Stimulated activated naive CD8-positive, alpha-beta T cell treated with anti-CD3 and anti-CD28 coated beads, Interleukin-15, Interleukin-2, amounts not matched to agents 100 U/mL and 50 U/mL, for 24 hours (primary cell): ENCODE measurements around the gene AIG1.
A peak's percentile ranks its signal among the peaks of the same experiment; 100 is the strongest.
"Not testable (repeated sequence)": the region's sequence is repeated elsewhere in the genome, so short reads cannot be mapped to it uniquely, and the experiment has no call there.

ENCODE experiments used
- ATAC-seq: fragments of 150-1000 bp; cut with Tn5 transposase; one replicate; pipeline ENCODE4 v1.10.0; 2021
- DNase-seq: peaks from one replicate; pipeline ENCODE4 v3.0.0; 2021

The AIG1 gene

DNA sequence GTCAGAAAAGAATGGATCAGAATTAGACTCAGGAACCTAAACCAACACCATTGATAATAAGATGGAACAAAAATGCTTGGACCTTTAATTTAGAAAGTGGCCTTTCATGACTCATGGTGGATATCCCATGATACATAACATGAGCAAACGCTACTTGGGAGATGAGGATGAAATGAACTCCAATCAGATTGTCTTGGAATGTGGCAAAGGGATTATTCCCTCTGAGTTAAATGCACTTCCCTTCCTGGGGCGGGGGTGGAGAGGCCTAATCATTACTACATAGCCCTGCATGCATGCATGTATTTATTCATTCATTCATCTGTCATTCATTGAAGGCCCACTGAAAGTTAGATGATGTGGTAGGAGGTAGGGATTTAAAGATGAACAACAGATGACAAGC lies 174.0 kb downstream of the AIG1 start:
- ATAC-seq = no peak

DNA sequence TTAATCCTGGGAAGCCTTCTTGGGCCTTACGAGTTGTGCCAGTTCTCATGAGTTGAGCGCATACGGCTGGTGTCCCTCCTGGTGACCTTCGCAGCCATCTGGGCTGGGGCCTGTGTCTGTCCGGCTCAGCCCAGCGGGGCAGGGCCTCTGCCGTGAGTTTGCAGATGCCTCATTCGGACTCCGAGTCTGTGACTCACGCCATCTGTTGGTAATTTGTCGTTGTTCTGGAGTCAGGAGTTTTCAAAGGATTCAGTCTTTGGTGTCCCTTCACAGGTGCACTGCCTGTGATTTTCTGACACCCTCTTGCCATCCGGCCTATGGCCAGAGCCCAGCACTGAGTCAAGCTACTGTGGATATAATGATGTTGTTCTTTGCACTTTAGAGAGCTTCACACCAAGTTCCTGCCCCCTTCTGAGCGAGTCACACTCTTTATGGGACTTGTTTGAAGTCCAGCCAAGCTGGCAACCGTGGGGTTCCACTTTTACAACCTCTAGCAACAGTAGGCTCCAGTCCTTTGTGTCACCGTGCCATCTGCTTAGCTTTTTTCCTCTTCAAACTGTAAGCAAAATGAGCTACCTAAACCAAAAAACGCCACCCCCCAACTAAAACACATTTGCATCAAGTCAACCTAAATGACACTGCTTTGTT lies 175.6 kb downstream of the AIG1 start:
- ATAC-seq = no peak
- no peak for DNase-seq

More for the DNA sequence above, 174.0 kb downstream of the AIG1 start:
- no peak for DNase-seq

DNA sequence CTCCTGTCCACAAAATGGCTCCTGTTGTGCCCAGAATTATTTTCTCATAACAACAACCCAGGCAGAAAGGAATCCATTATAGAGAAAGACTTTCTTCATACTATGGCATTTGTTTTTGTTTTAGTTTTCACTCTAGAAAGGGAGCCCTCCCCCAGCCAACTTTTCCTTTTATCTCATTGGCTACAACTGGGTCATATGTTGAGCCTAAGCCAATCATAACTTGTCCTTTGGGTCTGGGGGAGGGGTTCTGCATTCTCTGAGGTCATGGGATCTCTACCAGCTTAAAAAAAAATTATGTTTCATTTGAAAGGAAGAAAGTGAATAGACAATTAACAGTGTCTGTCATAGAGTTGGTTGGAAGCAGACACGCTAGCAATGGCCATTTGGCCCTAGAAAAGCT lies 177.6 kb downstream of the AIG1 start:
- no peak for DNase-seq
- no peak for ATAC-seq

DNA sequence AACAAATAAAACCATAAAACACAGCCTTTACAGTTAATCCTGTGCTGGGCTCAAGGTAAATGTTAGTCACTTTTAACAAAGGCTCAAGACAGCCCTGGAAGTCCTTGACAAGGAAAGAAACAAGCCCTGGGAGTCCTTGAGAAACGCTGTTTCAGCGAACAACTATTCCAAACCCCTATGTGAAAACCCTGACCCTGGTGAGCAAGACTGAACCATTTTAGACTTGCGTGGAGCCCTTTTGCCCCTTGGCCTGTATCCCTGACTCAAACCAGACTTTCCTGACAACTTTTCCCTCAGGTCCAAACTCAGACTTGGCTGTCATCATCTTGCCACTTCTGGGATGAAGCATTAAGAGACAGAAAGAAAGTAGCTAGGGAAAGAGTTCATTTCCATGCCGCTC lies 180.4 kb downstream of the AIG1 start:
- ATAC-seq (no peak), DNase-seq (no peak)

DNA sequence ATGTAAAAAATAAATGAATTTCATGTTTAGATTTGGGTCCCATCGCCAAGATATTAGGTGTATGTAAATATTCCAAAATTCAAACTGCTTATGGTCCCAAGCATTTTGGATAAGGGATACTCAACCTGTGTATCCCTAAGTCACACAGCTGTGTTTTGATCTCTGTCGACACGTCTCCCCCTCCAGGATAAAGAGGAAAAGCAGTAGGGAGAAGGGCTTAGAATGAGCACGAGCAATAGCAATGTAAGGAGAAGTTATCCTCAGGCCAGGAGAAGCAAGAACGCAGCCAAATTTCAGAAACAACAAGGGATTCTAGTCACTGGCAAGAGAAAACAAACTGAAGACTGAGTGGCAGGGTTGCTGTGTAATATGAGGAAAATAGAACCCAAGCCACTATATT lies 181.2 kb downstream of the AIG1 start:
- DNase-seq = no peak

DNA sequence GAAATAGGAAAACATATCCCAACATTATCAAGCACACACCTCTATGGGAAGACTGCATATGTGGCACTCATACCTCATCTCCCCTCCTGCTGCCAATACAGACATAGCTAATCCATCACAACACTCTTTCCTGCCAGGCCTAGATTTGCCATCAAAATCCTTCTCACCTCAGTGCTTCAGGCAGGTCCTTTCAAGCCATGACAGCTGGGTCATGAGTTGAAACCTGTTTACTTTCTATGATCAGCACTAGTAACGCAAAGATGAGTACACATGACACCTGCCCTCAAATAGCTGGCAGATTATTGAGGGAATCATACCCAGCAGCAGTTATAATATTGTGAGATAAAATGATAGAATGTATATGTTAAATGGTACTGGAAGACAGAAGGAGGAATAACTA lies 183.1 kb downstream of the AIG1 start:
- DNase-seq = no peak
- no peak for ATAC-seq

More for the DNA sequence above, 181.2 kb downstream of the AIG1 start:
- no peak for ATAC-seq

DNA sequence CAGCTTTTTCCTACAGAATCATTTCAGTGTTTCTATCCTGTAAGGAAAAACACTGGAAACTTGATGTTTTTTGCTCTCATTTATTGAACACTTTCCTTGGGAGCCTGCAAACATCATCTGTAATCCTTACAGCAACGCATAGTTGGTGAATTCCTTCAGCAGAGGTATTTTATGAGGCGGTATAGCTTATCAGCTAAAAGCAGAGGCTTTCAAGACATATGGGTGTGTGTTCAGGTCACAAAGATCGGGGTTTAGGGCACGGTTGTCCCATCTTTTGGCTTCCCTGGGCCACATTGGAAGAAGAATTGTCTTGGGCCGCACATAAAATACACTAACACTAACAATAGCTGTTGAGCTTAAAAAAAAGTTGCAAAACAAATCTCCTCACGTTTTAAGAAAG lies 185.0 kb downstream of the AIG1 start:
- no peak for ATAC-seq

DNA sequence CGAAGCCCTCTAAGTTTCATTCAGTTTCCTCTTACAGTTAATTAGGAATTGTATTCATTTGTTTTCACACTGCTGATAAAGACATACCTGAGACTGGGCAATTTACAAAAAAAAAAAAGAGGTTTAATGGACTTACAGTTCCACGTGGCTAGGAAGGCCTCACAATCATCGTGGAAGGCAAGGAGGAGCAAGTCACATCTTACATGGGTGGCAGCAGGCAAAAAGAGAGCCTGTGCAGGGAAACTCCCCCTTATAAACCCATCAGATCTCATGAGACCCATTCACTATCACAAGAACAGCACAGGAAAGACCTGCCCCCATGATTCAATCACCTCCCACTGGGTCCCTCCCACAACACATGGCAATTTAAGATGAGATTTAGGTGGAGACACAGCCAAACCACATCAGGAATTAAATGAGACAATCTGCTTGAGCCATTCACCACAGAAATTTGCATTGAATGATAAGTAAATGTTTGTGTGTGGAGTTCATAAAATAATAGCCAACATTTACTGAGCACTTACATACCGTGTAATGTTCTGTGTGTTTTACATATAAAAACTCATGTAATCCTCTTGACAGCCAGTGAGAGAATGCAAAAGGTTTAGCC lies 185.6 kb downstream of the AIG1 start:
- not testable (repeated sequence) for DNase-seq, ATAC-seq

More for the DNA sequence above, 185.0 kb downstream of the AIG1 start:
- DNase-seq = no peak

DNA sequence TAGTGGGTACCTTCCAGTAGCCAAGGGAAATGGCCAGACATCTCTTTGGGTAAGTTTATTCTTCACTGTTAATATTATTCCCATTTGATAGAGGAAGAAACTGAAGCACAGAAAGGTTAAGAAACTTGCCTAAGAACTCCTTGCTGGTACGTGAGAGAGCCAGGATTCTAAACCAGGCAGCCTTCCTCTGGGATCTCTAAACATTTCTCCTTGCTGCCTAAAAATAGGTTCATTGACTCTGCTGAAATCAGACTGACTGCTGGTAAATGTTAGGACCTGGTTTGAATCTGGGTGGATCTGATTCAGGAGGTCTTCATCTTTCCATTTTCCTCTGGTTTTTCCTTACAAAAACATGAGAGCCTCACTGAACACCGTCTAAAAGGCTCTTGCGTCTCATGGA lies 186.9 kb downstream of the AIG1 start:
- no peak for DNase-seq
- no peak for ATAC-seq

DNA sequence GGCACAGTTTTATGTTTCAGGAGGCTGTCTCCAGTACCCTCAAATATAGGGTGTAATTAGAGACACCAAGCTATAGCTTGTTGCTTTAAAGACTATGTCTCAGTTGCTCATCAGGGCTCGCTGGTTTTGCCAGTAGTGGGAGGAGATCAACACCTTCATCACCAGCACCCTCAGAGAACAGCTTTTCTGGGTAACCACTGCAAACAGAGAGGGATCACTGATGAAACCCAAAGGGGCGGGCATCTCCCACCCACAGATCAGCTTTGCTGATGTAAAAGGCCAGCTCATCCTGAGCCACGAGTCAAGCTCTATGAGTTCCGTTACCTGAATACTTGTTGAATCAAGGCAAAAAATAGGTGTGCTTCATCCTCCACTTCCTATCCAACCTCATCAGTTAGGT lies 187.7 kb downstream of the AIG1 start:
- DNase-seq (peak; percentile 21), ATAC-seq (peak; percentile 89)

DNA sequence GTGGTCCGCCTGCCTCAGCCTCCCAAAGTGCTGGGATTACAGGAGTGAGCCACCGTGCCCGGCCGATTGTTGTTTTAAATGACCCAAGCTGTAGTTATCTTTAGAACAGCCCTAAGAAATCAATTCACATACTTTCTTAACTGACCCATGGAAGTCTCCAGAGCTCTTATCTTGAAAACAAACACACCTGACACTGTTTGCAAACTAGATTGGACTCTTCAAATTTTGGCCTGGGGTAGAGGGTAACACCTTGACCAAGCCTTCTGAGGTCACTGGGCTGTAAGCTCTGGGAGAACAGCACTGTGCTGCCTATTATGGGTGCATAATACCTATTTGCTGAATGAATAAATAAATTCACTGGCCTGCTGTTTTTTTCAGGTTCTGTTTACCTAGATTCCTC lies 190.6 kb downstream of the AIG1 start:
- no peak for DNase-seq
- no peak for ATAC-seq

DNA sequence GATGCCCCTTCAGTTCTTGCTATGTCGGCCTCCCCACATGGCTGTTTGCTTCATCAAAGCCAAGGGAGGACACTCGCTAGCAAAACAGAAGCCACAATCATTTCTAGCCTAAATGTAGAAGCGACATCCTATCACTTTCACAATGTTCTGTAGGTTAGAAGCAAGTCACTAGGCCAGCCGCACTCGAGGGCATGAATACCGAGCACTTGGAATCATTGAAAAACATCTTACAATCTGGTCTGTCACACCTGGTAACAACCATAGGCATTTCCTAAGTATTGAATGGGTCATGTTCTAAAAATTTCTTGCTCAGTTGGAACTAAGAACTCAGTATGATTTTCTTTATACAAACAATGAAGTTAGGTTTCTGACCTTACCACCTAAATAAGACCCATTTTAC lies 192.3 kb downstream of the AIG1 start:
- ATAC-seq (no peak), DNase-seq (no peak)

DNA sequence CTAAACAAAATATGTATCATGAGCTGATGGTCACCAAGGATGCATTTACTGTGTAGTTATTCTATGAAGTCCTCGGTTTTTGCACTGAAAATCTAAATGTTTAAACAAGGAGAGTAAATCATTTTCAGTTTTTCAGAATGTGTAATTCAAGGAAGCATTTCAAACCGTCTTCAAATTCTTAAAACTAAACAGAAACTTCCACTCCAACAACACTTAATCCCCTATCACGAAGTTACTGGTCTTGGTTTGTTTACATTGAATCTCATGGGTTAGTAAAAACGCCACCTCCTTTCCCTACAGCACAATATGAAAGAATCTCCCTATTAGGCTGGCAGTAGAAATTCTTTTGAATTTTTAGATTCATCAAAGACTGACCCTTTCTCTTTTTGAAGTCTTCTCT lies 192.9 kb downstream of the AIG1 start:
- no peak for ATAC-seq
- DNase-seq = no peak

DNA sequence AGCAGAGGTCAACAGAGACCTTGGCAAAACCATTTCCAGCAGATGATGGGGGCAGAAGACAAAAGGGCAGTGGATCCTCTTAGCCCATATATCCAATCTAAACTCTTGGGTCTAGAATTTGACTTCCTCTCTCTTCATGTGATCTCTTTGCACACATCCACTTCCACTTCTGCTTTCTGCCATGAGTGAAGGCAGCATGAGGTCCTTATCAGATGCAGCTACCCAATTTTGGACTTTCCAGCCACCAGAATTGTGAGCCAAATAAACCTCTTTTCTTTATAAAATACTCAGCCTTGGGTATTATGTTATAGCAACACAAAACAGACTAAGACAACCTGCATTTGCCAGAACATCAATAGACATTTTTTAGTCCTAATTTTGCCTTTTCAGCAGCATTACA lies 198.3 kb downstream of the AIG1 start:
- DNase-seq = no peak
- ATAC-seq = no peak

DNA sequence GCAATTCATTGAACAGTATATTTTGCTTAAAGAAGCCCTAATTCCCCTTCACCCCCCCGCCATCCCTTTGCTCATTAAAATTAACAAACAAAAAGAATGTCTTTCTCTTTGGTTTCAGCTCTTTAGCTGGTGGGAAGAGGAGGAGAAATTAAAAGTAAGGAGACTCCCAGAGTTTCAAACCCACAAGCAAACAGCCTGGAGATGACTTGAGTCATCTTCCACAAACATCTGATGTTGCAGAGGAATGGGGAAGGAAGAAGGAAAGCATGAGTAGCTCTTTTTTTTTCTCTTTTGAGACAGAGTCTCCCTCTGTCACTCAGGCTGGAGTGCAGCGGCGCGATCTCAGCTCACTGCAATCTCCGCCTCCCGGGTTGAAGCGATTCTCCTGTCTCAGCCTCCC lies 200.2 kb downstream of the AIG1 start:
- ATAC-seq (no peak), DNase-seq (no peak)

DNA sequence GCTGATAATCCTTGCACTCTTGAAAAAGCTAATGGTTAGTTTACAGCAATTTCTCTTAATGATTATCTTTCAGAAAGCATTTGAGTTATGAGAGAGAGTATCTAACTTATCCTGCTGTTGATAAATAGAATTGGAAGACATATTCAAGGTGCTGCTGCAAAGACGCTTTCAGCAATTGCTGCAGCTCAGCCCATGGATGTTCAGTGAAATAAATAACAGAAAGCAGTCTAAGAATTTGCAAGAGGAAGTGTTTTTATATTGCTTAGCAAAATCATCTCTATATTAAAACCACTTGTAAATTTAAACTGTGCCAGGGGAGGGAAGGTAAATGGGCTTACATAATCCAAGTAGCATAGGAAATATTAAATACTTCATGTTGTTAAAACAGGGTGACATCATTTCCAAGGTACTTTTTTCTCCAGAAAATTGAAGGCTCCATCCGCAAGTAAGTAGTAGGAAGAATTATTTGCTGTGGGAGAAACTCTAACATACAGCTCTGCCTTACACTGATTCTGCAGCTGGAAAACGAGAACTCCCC lies 201.3 kb downstream of the AIG1 start:
- ATAC-seq = no peak
- no peak for DNase-seq

DNA sequence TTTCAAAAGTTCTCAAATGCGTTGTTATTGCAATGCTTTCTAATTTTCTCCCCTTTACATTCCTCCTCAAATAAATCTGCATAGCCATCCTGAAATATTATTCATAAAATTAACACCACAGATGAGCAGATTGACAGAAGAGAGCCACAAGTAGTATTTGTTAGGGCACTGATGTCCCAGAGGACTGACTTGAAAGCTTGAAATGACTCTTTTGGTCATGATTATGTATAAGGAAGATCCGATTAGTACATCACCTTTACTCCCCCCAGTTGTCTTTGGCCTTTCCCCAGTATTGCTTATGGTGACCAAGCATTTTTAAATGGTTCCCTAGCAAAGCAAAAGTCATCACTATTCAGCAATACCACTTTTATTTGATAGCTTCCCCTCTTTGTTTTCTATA lies 202.2 kb downstream of the AIG1 start:
- ATAC-seq = no peak
- DNase-seq = no peak

DNA sequence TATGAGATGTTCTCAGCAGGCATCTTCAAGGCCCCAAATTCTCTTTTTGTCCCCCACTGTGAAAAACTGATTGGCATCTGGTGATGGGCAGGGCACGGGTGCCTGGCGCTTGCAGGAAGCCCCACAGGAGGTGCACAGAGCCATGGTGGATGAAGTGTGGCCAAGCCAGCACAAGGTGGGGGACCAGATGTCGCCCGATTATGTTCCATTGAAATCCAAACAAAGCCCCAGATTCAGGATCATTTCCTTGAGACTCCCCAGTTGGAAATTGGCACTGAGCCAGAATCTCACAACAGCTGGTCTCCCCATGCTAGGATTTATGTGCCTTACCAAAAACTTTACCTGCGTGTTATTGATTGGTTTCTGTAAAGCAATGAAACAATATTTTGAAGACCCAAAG lies 203.7 kb downstream of the AIG1 start:
- DNase-seq (no peak), ATAC-seq (no peak)

DNA sequence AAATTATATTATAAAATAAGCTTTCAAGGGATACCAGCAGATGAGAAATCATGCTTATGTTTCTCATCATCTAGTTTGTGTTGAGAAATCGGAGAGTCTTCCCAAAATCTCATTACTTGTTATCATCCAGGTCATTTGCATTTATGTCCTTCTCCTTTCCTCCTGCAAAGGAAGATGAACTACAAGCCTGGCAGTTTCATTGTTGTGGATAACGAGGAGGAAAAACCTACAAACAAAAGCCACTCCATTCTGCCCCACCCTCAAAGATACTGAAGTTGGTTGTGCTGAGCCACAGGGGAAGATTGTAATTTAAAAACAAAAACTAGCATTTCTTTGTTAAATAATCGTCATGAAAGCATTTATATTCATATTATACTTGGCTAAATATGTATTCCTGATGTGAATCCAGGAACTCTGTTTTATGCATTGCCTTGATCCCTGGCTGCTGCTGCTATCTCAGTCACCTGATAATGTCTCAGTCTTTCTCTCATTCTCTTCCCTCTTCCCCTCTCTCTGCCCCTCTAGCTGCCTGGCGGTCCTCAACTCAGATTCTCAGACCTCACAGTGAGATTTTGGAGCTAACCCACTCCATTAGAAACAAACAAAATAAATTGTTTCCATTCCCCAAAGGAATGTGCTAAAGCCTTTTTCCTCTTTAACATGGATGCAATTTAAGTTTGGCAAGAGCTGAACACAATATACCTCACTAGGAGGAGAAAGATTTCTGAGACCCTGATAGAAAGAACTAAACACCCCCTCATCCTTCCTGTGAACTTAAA lies 204.5 kb downstream of the AIG1 start:
- DNase-seq = no peak
- no peak for ATAC-seq

DNA sequence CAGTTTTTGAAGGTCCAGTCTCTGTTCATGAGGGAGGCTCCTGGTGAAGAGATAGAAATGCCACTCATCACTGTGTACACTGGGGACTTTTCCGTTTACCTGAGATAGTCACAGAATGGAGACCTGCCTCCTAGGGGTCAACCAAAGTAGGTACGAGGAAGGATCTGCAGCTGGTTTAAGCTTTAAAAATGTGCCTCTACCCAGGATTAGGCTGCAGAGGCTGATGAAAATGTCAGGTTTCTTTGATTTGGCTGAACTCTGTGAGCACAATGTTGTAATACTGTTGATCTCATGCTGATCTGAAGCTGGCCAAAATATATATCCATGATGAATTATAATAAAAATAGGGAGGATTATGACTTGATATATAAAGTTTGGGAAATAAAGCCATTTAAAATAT lies 207.1 kb downstream of the AIG1 start:
- ATAC-seq (no peak), DNase-seq (no peak)

DNA sequence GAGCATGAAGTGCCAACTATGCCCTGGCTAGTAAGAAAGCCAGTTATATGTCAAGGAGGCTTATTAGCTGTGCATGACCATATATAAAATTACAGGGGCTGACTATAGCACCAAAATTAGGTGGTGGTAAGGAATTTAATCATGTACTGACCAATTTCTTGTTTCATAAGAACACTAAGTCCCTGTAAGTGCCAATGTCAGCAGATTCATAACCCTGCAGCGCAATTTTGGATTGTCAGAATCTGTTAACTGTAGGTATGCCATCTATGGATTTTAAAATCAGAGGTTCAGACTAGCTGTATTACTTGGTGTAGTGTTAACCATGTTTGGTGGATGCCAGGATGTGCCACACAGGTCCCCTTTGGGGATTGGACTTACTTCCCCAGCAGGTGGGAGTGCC lies 207.8 kb downstream of the AIG1 start:
- DNase-seq = no peak
- ATAC-seq = no peak

DNA sequence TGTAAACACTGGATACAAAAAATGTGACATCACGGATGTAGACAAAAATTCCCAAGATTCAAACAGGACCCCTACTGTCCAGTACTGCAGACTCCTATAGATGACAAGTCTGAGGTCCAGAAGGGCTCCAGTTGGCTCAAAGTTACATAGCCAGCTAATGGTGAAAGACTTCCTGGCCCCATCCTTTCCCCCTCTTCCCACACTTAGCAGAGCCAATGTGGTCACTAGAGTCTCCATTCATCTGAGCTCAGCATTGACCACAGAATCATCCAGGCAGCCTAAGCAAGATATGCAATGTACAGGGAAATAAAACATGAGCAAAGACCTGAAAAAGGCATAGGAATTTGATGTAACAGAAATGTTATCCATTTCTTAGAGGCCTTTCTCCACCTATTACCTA lies 209.3 kb downstream of the AIG1 start:
- ATAC-seq (no peak), DNase-seq (no peak)

DNA sequence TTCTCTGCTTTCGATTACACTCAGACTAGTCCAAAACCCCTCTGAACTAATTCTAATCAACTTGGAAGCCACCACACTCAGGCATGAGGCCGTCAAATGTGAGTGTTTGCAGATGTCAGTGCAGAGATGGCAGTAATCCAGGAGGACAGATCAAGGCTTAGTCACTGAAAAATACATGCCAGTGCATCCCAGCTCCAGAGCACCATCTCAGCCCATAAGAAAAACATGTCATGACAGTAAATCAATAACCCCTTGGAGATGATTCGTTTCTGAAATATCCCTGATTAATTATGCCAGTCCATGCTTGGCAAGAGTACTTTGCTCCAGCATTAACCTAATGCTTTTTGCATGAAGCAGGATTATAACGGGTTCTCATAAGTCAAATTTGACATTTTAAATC lies 210.3 kb downstream of the AIG1 start:
- no peak for ATAC-seq
- DNase-seq = no peak
